ENCODE data around the gene LRP1. TPM values are rescaled to one million over a fixed set of nuclear protein-coding genes. Genes with fewer than 3 reads are reported as not detected.
A peak's percentile ranks its signal among the peaks of the same experiment; 100 is the strongest.

LRP1 gene
- total RNA-seq, 1 donor from 2014 or later = 0.95 TPM

- H3K27me3 Mint-ChIP-seq = peaks cover 8% of the 10 kb centered on the region
- peak overlapping the region; percentile 89 for H3K4me3 Mint-ChIP-seq
- peaks cover 8% of the 10 kb centered on the region for H3K36me3 Mint-ChIP-seq (ENCODE audit: low read depth)
- peak overlapping the region; percentile 90 for H3K27ac Mint-ChIP-seq
- peaks cover 91% of the 10 kb centered on the region for H3K4me1 Mint-ChIP-seq
- POLR2A ChIA-PET = interaction anchor here (0.7 to 9.0 kb wide), 7 partner anchors 13 to 523 kb away, joined by 3 to 268 read pairs (median 9); partner anchors contain the start of genes NEMP1, NXPH4, SHMT2 and STAT6
- no peak for DNase-seq
- intact Hi-C loops (cut with micrococcal nuclease) = loop anchor here (1.0 to 10.0 kb wide), 7 partner anchors 10 to 605 kb away; partner anchors contain the start of genes BAZ2A, DDIT3, SHMT2 and ZBTB39
- H3K9me3 Mint-ChIP-seq = no peaks in the 10 kb centered on the region
- no peak for TF ChIP-seq CTCF (IDR thresholded peaks at IDR 0.05)
- ATAC-seq (ENCODE audit: low read depth) = peak; percentile 0
- CTCF ChIA-PET = interaction anchor here (1.0 to 20.9 kb wide), 6 partner anchors 10 to 219 kb away, joined by 3 to 390 read pairs (median 22); partner anchors contain the start of genes GLI1, NXPH4, SHMT2 and STAC3
These were observed 111.3 kb downstream of the LRP1 start for GRCh38 chr12:57239587-57240065.

- Mint-ChIP-seq H3K9me3 (no peaks in the 10 kb centered on the region), H3K36me3 (ENCODE audit: low read depth) (peaks cover 8% of the 10 kb centered on the region), H3K4me3 (peak overlapping the region; percentile 89), H3K27me3 (peaks cover 11% of the 10 kb centered on the region), H3K27ac (peak overlapping the region; percentile 90), H3K4me1 (peaks cover 84% of the 10 kb centered on the region)
- CTCF ChIA-PET = interaction anchor here (1.1 to 20.9 kb wide), 5 partner anchors 10 to 29 kb away, joined by 3 to 390 read pairs (median 35); partner anchors contain the start of genes NXPH4, SHMT2 and STAC3
- TF ChIP-seq CTCF (IDR thresholded peaks at IDR 0.05) = no peak
- DNase-seq = peak; percentile 71
- intact Hi-C loops (cut with micrococcal nuclease) = loop anchor here (1.0 to 10.0 kb wide), 3 partner anchors 233 to 605 kb away; partner anchors contain the start of genes BAZ2A, DDIT3 and ZBTB39
- POLR2A ChIA-PET = interaction anchor here (0.7 to 9.0 kb wide), 9 partner anchors 14 to 524 kb away, joined by 3 to 268 read pairs (median 7); partner anchors contain the start of genes NAB2, NEMP1, NXPH4 and SHMT2
- ATAC-seq (ENCODE audit: low read depth) = peak; percentile 40
These were observed 112.0 kb downstream of the LRP1 start for GRCh38 chr12:57240066-57240921.

GRCh38 chr12:57240926-57241401, 112.7 kb downstream of the LRP1 start:
- H3K4me3 Mint-ChIP-seq = peak overlapping the region; percentile 89
- H3K27ac Mint-ChIP-seq = peak overlapping the region; percentile 90
- no peaks in the 10 kb centered on the region for H3K9me3 Mint-ChIP-seq
- peaks cover 11% of the 10 kb centered on the region for H3K27me3 Mint-ChIP-seq
- no peak for TF ChIP-seq CTCF (IDR thresholded peaks at IDR 0.05)
- peaks cover 7% of the 10 kb centered on the region for H3K36me3 Mint-ChIP-seq (ENCODE audit: low read depth)
- intact Hi-C loops (cut with micrococcal nuclease) = loop anchor here (1.0 to 10.0 kb wide), 3 partner anchors 234 to 606 kb away; partner anchors contain the start of genes BAZ2A, DDIT3 and ZBTB39
- CTCF ChIA-PET = interaction anchor here (1.1 to 20.9 kb wide), 6 partner anchors 9 to 117 kb away, joined by 3 to 390 read pairs (median 26); partner anchors contain the start of genes NXPH4, SHMT2 and STAC3
- no peak for DNase-seq
- POLR2A ChIA-PET = interaction anchor here (0.7 to 9.0 kb wide), 6 partner anchors 15 to 218 kb away, joined by 3 to 268 read pairs (median 16); partner anchors contain the start of genes NAB2, NXPH4, SHMT2 and STAT6
- ATAC-seq (ENCODE audit: low read depth) = no peak
- H3K4me1 Mint-ChIP-seq = peaks cover 78% of the 10 kb centered on the region

- no peak for TF ChIP-seq CTCF (IDR thresholded peaks at IDR 0.05)
- peaks cover 11% of the 10 kb centered on the region for H3K27me3 Mint-ChIP-seq
- H3K4me3 Mint-ChIP-seq = peak overlapping the region; percentile 89
- H3K27ac Mint-ChIP-seq = peak overlapping the region; percentile 59
- CTCF ChIA-PET = interaction anchor here (1.3 to 20.9 kb wide), 11 partner anchors 8 to 211 kb away, joined by 4 to 390 read pairs (median 9); partner anchors contain the start of genes NXPH4, SHMT2 and STAC3
- no peaks in the 10 kb centered on the region for H3K9me3 Mint-ChIP-seq
- DNase-seq (no peak), ATAC-seq (ENCODE audit: low read depth) (no peak)
- peaks cover 71% of the 10 kb centered on the region for H3K4me1 Mint-ChIP-seq
- intact Hi-C loops (cut with micrococcal nuclease) = loop anchor here (1.0 to 10.0 kb wide), 5 partner anchors 173 to 925 kb away; partner anchors contain the start of genes BAZ2A, R3HDM2 and ZBTB39
- H3K36me3 Mint-ChIP-seq (ENCODE audit: low read depth) = peaks cover 8% of the 10 kb centered on the region
- POLR2A ChIA-PET = interaction anchor here (0.6 to 9.0 kb wide), 10 partner anchors 8 to 225 kb away, joined by 3 to 268 read pairs (median 4); partner anchors contain the start of genes NXPH4, SHMT2 and STAT6
These were observed 113.4 kb downstream of the LRP1 start for GRCh38 chr12:57241402-57242310.
